OCI-LY3 (cell line): ENCODE data around the gene MEN1.

Experiments
- EZH2phosphoT487 ChIP-seq: fragments of 200-600 bp; shearing (Covaris generic); IDR thresholded peaks from 2 replicates; pipeline ENCODE4 v1.6.1; 2018; ENCODE audit warnings: antibody characterized with exemption, mixed run types, low read depth
- TF ChIP-seq, protein P1 (sequence below): fragments of 200-600, 300-600 bp; sonication (generic); IDR thresholded peaks from 2 replicates; pipeline ENCODE4 v1.5.1; 2014; ENCODE audit warnings: antibody characterized with exemption, low read length, low read depth

DNA sequence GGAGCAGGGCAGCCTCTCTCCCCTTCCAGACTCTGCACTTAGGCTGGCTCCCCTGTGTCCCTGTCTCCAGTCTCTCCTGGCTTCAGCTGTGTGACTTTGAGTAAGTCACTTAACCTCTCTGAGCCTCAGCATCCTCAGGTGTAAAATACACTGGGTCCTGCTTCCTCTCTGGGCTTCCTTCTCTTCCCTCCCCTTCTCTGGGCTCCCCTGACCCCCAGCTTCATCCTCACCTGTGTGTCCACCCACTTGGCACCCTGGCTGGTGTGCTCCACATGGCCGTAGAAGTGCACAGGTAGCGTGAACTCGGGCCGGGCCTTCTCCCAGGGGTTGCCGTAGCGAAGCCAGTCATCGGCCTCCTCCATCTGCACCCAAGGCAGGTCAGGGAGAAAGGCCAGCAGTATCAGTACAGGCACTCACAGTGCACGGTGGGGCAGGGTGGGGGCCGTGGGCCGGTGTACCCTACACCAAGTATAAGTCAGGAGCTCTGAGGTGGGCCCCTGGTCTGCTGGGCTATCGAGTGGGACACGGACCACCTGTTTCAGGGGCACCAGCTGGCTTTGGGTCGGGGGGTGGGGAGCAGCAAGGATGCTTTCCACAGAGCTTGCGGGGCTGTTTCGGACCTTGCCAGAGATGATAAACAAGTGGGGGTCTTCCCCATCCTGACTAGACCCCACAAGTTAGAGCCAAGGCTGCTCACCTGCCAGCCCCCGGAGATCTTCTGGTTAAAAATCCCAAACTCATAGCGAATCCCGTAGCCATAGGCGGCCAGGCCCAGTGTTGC lies 52.6 kb downstream of the MEN1 start:
- TF ChIP-seq, protein P1, sequence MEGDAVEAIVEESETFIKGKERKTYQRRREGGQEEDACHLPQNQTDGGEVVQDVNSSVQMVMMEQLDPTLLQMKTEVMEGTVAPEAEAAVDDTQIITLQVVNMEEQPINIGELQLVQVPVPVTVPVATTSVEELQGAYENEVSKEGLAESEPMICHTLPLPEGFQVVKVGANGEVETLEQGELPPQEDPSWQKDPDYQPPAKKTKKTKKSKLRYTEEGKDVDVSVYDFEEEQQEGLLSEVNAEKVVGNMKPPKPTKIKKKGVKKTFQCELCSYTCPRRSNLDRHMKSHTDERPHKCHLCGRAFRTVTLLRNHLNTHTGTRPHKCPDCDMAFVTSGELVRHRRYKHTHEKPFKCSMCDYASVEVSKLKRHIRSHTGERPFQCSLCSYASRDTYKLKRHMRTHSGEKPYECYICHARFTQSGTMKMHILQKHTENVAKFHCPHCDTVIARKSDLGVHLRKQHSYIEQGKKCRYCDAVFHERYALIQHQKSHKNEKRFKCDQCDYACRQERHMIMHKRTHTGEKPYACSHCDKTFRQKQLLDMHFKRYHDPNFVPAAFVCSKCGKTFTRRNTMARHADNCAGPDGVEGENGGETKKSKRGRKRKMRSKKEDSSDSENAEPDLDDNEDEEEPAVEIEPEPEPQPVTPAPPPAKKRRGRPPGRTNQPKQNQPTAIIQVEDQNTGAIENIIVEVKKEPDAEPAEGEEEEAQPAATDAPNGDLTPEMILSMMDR = no peak
- TF ChIP-seq EZH2phosphoT487 = no peak
